Astrocyte (in vitro differentiated cells and primary cell): ENCODE data around the gene KIZ. TPM values are rescaled to one million over a fixed set of nuclear protein-coding genes. Genes with fewer than 3 reads are reported as not detected.

Experiments
- DNase-seq: peaks from one replicate; pipeline ENCODE4 v3.0.0-alpha.2; 2010; ENCODE audit warnings: low read depth
- FAIRE-seq: peaks from 2 replicates; lab custom pipeline; 2011; peaks lifted over from hg19 to GRCh38; lab: Jason Lieb, UNC
- H2AFZ ChIP-seq: 2 replicates; pipeline ENCODE4 v1.6.0; 2012; ENCODE audit warnings: low read depth, low read length, inconsistent platforms
- H3K27ac ChIP-seq: 2 replicates; pipeline ENCODE4 v1.5.1; 2011; ENCODE audit warnings: low read depth, low read length, inconsistent platforms
- H3K27me3 ChIP-seq: 2 replicates; pipeline ENCODE4 v1.6.0; 2011; ENCODE audit warnings: low read length, inconsistent platforms; ENCODE audit not compliant: insufficient read depth
- H3K36me3 ChIP-seq: 2 replicates; pipeline ENCODE4 v1.5.1; 2011; ENCODE audit warnings: low read length, inconsistent platforms; ENCODE audit not compliant: insufficient read depth
- H3K4me1 ChIP-seq: 2 replicates; pipeline ENCODE4 v1.5.1; 2011; ENCODE audit warnings: low read length, inconsistent platforms; ENCODE audit not compliant: insufficient read depth
- H3K4me2 ChIP-seq: 2 replicates; pipeline ENCODE4 v1.6.0; 2012; ENCODE audit warnings: low read length, inconsistent platforms
- H3K4me3 ChIP-seq: 2 replicates; pipeline ENCODE4 v1.5.1; 2011; ENCODE audit warnings: low read depth, mild to moderate bottlenecking, low read length, inconsistent platforms; ENCODE audit not compliant: insufficient read depth
- H3K79me2 ChIP-seq: 2 replicates; pipeline ENCODE4 v1.6.0; 2012; ENCODE audit warnings: mild to moderate bottlenecking, low read length, inconsistent platforms; ENCODE audit not compliant: insufficient read depth
- H3K9ac ChIP-seq: 2 replicates; pipeline ENCODE4 v1.6.0; 2012; ENCODE audit warnings: mild to moderate bottlenecking, low read length, inconsistent platforms
- H3K9me3 ChIP-seq: 2 replicates; pipeline ENCODE4 v1.5.1; 2012; ENCODE audit warnings: low read depth, mild to moderate bottlenecking, low read length, inconsistent platforms; ENCODE audit not compliant: insufficient read depth
- H4K20me1 ChIP-seq: 2 replicates; pipeline ENCODE4 v1.6.0; 2012; ENCODE audit warnings: low read length, inconsistent platforms; ENCODE audit not compliant: insufficient read depth
- H3K27ac Mint-ChIP-seq: one replicate; pipeline ENCODE4 v1.8.0; 2021; ENCODE audit warnings: mild to moderate bottlenecking, mixed read lengths; ENCODE audit not compliant: unreplicated experiment
- H3K27me3 Mint-ChIP-seq: one replicate; pipeline ENCODE4 v1.8.0; 2021; ENCODE audit warnings: low read depth, mixed read lengths; ENCODE audit not compliant: unreplicated experiment
- H3K36me3 Mint-ChIP-seq: one replicate; pipeline ENCODE4 v1.8.0; 2021; ENCODE audit warnings: low read depth, mixed read lengths; ENCODE audit not compliant: unreplicated experiment
- H3K4me1 Mint-ChIP-seq: one replicate; pipeline ENCODE4 v1.8.0; 2021; ENCODE audit warnings: low read depth, mixed read lengths; ENCODE audit not compliant: unreplicated experiment
- H3K4me3 Mint-ChIP-seq: one replicate; pipeline ENCODE4 v1.8.0; 2021; ENCODE audit warnings: mild to moderate bottlenecking, moderate library complexity, mixed read lengths; ENCODE audit not compliant: unreplicated experiment
- H3K9me3 Mint-ChIP-seq: one replicate; pipeline ENCODE4 v1.8.0; 2021; ENCODE audit warnings: mild to moderate bottlenecking, mixed read lengths; ENCODE audit not compliant: unreplicated experiment
- CTCF ChIP-seq: IDR thresholded peaks from 2 replicates; pipeline ENCODE4 v1.5.1; 2011; ENCODE audit warnings: low read depth, mild to moderate bottlenecking, inconsistent platforms, low read length, moderate library complexity; ENCODE audit not compliant: insufficient read depth
- EZH2 ChIP-seq: IDR thresholded peaks from 2 replicates; pipeline ENCODE4 v1.6.1; 2012; ENCODE audit warnings: mild to moderate bottlenecking, low read length, inconsistent platforms; ENCODE audit not compliant: insufficient read depth
- total RNA-seq: library from RNA; stranded (reverse); gene quantifications from 2 replicates; pipeline ENCODE4 v1.2.1, GENCODE V29; 2021

Gene KIZ
- total RNA-seq, 1 donor from 2014 or later = 9.7 TPM

- Histone ChIP-seq H3K4me2 (no peak overlapping the region), H2AFZ (no peak overlapping the region), H3K4me3 (no peak overlapping the region), H3K9me3 (peaks cover 2% of the 10 kb centered on the region), H3K79me2 (no peaks in the 10 kb centered on the region), H3K27me3 (peaks cover 14% of the 10 kb centered on the region), H3K36me3 (no peaks in the 10 kb centered on the region), H3K27ac (no peak overlapping the region), H3K4me1 (no peaks in the 10 kb centered on the region), H4K20me1 (no peaks in the 10 kb centered on the region), H3K9ac (no peak overlapping the region)
- FAIRE-seq (no peak), DNase-seq (no peak)
- H3K9me3 Mint-ChIP-seq = no peaks in the 10 kb centered on the region
- peaks cover 26% of the 10 kb centered on the region for H3K27me3 Mint-ChIP-seq
- no peaks in the 10 kb centered on the region for H3K4me1 Mint-ChIP-seq
- TF ChIP-seq CTCF (no peak), EZH2 (no peak)
- no peaks in the 10 kb centered on the region for H3K36me3 Mint-ChIP-seq
- H3K4me3 Mint-ChIP-seq = no peak overlapping the region
- H3K27ac Mint-ChIP-seq = no peak overlapping the region
Observed at GRCh38 chr20:21113697-21114096, 12.2 kb upstream of the KIZ start.

GRCh38 chr20:21114584-21114983 lies 11.3 kb upstream of the KIZ start:
- H3K36me3 ChIP-seq = no peaks in the 10 kb centered on the region
- H3K4me3 ChIP-seq = no peak overlapping the region
- no peaks in the 10 kb centered on the region for H4K20me1 ChIP-seq
- H3K9ac ChIP-seq = no peak overlapping the region
- TF ChIP-seq EZH2 (no peak), CTCF (no peak)
- H3K27ac ChIP-seq = no peak overlapping the region
- H3K27me3 ChIP-seq = peaks cover 9% of the 10 kb centered on the region
- Mint-ChIP-seq H3K4me1 (no peaks in the 10 kb centered on the region), H3K36me3 (no peaks in the 10 kb centered on the region), H3K27me3 (peaks cover 26% of the 10 kb centered on the region), H3K4me3 (no peak overlapping the region), H3K9me3 (no peaks in the 10 kb centered on the region), H3K27ac (no peak overlapping the region)
- H3K4me1 ChIP-seq = no peaks in the 10 kb centered on the region
- DNase-seq (no peak), FAIRE-seq (no peak)
- H3K79me2 ChIP-seq = no peaks in the 10 kb centered on the region
- H2AFZ ChIP-seq = no peak overlapping the region
- no peak overlapping the region for H3K4me2 ChIP-seq
- H3K9me3 ChIP-seq = no peaks in the 10 kb centered on the region

GRCh38 chr20:21117521-21117920 lies 8.4 kb upstream of the KIZ start:
- Histone ChIP-seq H3K27me3 (peaks cover 4% of the 10 kb centered on the region), H3K4me2 (no peak overlapping the region), H2AFZ (no peak overlapping the region), H3K4me3 (no peak overlapping the region), H3K4me1 (no peaks in the 10 kb centered on the region), H3K36me3 (no peaks in the 10 kb centered on the region), H3K9me3 (no peaks in the 10 kb centered on the region), H3K79me2 (no peaks in the 10 kb centered on the region), H4K20me1 (no peaks in the 10 kb centered on the region), H3K9ac (no peak overlapping the region), H3K27ac (no peak overlapping the region)
- DNase-seq = no peak
- Mint-ChIP-seq H3K36me3 (no peaks in the 10 kb centered on the region), H3K4me1 (no peaks in the 10 kb centered on the region), H3K27ac (no peak overlapping the region), H3K9me3 (no peaks in the 10 kb centered on the region), H3K4me3 (no peak overlapping the region), H3K27me3 (peaks cover 13% of the 10 kb centered on the region)
- FAIRE-seq = no peak
- TF ChIP-seq EZH2 = no peak
- TF ChIP-seq CTCF = no peak
